Neutrophil (primary cell): ENCODE results near the gene PIRT.

ENCODE experiments used
- H3K27ac ChIP-seq: fragments of 200-600 bp; sonication (generic); 2 replicates; pipeline ENCODE4 v1.5.1; 2016; ENCODE audit warnings: mild to moderate bottlenecking, moderate library complexity
- H3K27me3 ChIP-seq: fragments of 200-600 bp; sonication (generic); 2 replicates; pipeline ENCODE4 v1.6.0; 2016; ENCODE audit warnings: mild to moderate bottlenecking
- H3K36me3 ChIP-seq: fragments of 200-600 bp; sonication (generic); 2 replicates; pipeline ENCODE4 v1.5.1; 2017
- H3K4me1 ChIP-seq, 2 experiments: fragments of 200-600 bp in 1 of 2; sonication (generic) in 1 of 2; 1 replicate in 1 of 2; 2 replicates in 1 of 2; pipeline versions ENCODE4 v1.5.1 to v1.6.1; 2013 to 2016; ENCODE audit warnings: low read depth in 1 of 2, low read length in 1 of 2, mild to moderate bottlenecking in 1 of 2, moderate library complexity in 1 of 2; ENCODE audit not compliant: control insufficient read depth in 1 of 2, insufficient read depth in 1 of 2
- H3K4me3 ChIP-seq, 2 experiments: fragments of 200-600 bp in 1 of 2; sonication (generic) in 1 of 2; 1 replicate in 1 of 2; 2 replicates in 1 of 2; pipeline ENCODE4 v1.5.1; 2013 to 2016; ENCODE audit warnings: low read depth in 1 of 2, low read length in 1 of 2, mild to moderate bottlenecking in 1 of 2, moderate library complexity in 1 of 2
- H3K9me3 ChIP-seq: fragments of 200-600 bp; sonication (generic); 2 replicates; pipeline ENCODE4 v1.5.1; 2016
- TF ChIP-seq, protein P1 (sequence below): fragments of 200-600 bp; sonication (generic); IDR thresholded peaks from 2 replicates; pipeline ENCODE4 v1.5.1; 2016; ENCODE audit warnings: antibody characterized with exemption

The PIRT gene

DNA sequence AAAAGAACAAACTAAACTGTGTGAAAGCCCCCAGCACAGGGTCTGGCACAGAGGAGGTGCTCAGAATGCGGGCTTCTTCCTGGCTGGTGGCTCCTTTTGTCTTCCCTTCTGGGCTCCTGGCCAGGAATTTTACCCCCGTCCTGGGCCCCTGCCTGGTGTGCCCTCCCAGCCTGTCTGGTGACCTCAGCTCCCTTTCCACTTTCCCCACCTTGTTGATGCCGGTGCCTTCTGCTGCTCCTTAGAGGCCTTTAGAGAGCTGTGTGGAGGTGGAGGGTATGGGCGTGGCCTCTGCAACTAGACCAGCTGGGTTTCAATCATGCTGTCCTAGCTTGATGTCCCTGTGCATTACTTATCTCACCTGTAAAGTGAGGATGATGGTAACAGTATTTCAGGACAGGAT is 16.8 kb downstream of the PIRT start:
- no peaks in the 10 kb centered on the region for H3K36me3 ChIP-seq
- H3K4me1 ChIP-seq, result no peaks in the 10 kb centered on the region
- no peaks in the 10 kb centered on the region for H3K27me3 ChIP-seq
- no peaks in the 10 kb centered on the region for H3K9me3 ChIP-seq
- no peak overlapping the region for H3K27ac ChIP-seq
- no peak overlapping the region for H3K4me3 ChIP-seq
- TF ChIP-seq, protein P1, sequence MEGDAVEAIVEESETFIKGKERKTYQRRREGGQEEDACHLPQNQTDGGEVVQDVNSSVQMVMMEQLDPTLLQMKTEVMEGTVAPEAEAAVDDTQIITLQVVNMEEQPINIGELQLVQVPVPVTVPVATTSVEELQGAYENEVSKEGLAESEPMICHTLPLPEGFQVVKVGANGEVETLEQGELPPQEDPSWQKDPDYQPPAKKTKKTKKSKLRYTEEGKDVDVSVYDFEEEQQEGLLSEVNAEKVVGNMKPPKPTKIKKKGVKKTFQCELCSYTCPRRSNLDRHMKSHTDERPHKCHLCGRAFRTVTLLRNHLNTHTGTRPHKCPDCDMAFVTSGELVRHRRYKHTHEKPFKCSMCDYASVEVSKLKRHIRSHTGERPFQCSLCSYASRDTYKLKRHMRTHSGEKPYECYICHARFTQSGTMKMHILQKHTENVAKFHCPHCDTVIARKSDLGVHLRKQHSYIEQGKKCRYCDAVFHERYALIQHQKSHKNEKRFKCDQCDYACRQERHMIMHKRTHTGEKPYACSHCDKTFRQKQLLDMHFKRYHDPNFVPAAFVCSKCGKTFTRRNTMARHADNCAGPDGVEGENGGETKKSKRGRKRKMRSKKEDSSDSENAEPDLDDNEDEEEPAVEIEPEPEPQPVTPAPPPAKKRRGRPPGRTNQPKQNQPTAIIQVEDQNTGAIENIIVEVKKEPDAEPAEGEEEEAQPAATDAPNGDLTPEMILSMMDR, result no peak

DNA sequence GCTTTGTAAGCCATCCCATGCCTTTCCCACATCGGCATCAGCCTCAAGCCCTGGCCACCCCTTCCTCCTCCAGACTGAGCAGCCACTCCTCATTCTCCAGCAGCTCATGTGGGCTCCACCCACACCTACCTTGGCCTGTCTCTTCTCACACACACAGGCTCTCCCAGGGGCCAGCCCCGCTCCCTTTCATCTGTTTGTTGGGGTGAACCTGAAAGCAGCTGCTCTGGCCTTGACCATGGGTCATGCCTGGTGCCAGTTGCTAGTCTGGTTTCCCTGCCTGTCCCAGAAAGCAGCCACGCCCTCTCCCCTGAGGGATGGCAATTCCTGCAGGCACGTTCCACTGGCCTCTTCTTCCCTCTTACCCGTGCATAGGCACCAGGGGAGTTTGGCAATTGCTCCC is 22.6 kb downstream of the PIRT start:
- no peaks in the 10 kb centered on the region for H3K9me3 ChIP-seq
- H3K27me3 ChIP-seq, result no peaks in the 10 kb centered on the region
- TF ChIP-seq, protein P1, result no peak
- H3K4me3 ChIP-seq, result no peak overlapping the region
- H3K4me1 ChIP-seq, result no peaks in the 10 kb centered on the region
- no peak overlapping the region for H3K27ac ChIP-seq
- H3K36me3 ChIP-seq, result no peaks in the 10 kb centered on the region

DNA sequence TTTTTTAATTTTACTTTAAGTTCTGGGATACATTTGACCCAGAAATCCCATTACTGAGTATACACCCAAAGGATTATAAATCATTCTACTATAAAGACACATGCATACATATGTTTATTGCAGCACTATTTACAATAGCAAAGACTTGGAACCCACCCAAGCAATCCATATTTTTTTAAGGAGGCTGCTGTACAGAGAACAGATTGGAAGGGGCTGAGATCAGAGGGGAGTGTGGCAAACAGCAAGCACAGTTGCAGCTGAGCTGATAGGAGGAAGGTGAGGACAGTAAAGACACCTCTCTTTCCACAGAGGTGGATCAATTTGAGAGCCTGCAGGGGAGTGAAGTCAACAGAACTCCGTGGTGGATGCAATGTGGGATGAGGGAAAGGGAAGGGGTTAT is 23.8 kb downstream of the PIRT start:
- H3K36me3 ChIP-seq, result no peaks in the 10 kb centered on the region
- H3K4me1 ChIP-seq, result no peaks in the 10 kb centered on the region
- TF ChIP-seq, protein P1, result no peak
- H3K27me3 ChIP-seq, result no peaks in the 10 kb centered on the region
- H3K27ac ChIP-seq, result no peak overlapping the region
- no peak overlapping the region for H3K4me3 ChIP-seq
- H3K9me3 ChIP-seq, result no peaks in the 10 kb centered on the region

DNA sequence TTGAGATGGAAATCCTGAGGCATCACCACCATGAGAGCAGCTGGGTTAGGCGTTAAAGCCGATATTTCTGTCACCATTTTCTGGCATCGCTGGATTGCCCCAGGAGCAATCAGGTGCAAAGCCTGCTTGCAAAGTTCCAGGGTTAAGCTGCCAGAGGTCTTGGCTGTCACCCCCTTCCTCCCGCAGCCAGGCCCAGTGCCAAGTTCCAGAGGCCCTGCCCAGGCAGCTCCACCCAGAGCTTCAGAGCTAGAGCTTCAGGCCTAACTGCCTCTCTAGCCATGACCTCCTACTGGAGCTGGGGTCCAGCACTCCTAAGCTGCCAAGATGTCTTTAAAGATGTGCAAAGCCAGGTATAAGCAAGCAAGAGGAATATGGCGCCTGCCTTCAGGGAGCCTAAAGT is 25.2 kb downstream of the PIRT start:
- Histone ChIP-seq H3K36me3 (no peaks in the 10 kb centered on the region), H3K4me1 (no peaks in the 10 kb centered on the region), H3K4me3 (no peak overlapping the region), H3K27me3 (no peaks in the 10 kb centered on the region), H3K27ac (no peak overlapping the region), H3K9me3 (no peaks in the 10 kb centered on the region)
- TF ChIP-seq, protein P1, result no peak

DNA sequence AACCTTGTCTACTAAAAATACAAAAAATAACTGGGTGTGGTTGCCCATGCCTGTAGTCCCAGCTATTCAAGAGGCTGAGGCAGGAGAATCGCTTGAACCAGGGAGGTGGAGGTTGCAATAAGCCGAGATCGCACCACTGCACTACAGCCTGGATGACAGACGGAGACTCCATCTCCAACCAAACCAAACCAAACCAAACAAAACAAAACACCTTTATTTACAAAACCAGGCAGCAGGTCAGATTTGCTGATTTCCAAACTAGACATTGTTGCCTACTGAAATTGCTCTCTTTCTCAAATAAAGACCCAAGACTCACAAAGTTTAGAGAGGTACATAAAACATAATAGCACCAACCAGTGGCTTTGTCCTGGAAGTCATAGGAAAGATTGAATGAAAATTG is 28.3 kb downstream of the PIRT start:
- Histone ChIP-seq H3K4me3 (no peak overlapping the region), H3K27me3 (no peaks in the 10 kb centered on the region), H3K36me3 (no peaks in the 10 kb centered on the region), H3K27ac (no peak overlapping the region), H3K9me3 (no peaks in the 10 kb centered on the region), H3K4me1 (no peaks in the 10 kb centered on the region)
- TF ChIP-seq, protein P1, result no peak

DNA sequence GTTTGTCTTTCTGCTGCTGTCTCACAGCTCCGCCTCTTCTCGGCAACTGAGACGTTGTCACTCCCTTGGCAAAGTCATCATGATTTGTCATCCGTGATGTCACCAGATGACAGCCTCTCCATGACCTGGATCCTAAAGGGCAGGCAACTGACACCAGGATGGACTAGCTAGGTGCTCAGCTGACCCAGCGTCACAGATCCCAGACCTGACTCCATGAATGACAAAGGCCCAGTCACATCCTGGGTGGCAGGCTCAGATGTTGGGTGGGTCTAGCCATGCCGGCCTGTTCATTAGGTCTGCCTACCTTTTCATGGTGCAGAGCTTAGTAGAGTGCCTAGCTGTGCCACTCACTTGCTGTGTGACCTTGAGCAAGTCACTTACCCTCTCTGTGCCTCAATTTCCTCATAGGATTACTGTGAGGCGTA is 30.2 kb downstream of the PIRT start:
- Histone ChIP-seq H3K36me3 (no peaks in the 10 kb centered on the region), H3K4me1 (no peaks in the 10 kb centered on the region), H3K9me3 (no peaks in the 10 kb centered on the region), H3K4me3 (no peak overlapping the region), H3K27me3 (no peaks in the 10 kb centered on the region), H3K27ac (no peak overlapping the region)
- TF ChIP-seq, protein P1, result no peak
